ENCODE results near the gene FLNB. TPM values are rescaled to one million over a fixed set of nuclear protein-coding genes. Genes with fewer than 3 reads are reported as not detected.

FLNB gene
- total and polyA plus RNA-seq, 2 of the 13 experiments (the other 11 are each of a cell fraction or from before 2014, with no cell fraction given), result 106 to 130 TPM

DNA sequence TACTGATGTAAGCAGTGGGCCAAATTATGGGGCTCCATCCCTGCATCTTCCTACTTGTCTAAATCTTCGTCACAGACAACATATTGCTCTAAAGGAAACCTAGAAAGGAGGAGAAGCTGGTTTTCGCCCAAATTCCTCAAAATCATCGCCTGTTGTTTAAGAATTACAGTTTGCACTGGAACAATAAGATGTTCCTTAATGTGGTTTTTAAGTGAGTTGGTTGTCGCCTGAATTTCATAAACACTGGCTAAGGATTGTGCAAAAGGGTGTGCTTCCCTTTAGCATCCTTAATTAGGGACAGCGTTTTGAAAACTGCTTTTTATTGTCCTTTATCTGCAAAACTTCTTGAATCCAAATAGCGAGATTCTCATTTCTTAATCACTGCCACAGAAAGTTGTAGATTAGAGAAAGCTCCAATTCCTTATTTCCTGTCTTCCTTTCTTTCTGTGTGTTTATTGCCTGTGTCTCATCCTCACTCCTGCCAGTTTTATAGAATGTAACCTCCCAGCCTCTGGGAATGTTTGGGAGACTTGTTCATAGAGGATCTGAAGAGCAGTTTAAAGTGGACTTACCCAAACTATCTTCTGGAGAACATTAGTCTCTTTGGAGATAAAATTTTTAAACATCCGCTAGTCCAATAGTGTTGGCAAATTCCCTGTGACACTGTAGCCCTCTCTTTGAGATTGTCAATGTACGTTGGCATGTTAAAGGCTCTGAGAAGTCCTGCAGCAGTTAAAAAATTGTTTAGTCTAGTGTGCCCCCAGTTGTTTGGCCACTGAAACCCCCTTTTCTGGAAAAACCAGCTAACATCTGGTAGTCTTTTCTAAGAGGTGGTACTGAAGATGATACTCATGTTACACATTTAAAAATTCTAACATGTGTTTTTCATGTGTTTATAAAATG lies 50.4 kb downstream of the FLNB start:
- Histone ChIP-seq H3K9ac (ENCODE audit: insufficient read depth, low read depth, low read length) (peak overlapping the region; percentile 80), H3K36me3 (replicated peaks in 1 of 2; ENCODE audit: control insufficient read depth in 1 of 2, insufficient read depth in 2 of 2, low read length in 2 of 2) (peaks cover 0 to 15% of the 10 kb centered on the region in 2 experiments; a peak in 1 of 5 replicates), H4K20me1 (ENCODE audit: insufficient read depth, low read length) (peaks cover 5% of the 10 kb centered on the region; the same call in 1 of the 2 replicates), H3K27me3 (ENCODE audit: control insufficient read depth in 1 of 2, insufficient read depth in 2 of 2, low read length in 2 of 2) (no peaks in the 10 kb centered on the region; a peak in 1 of 5 replicates), H3K79me2 (ENCODE audit: insufficient read depth, low read length) (peaks cover 89% of the 10 kb centered on the region), H3K4me3 (replicated peaks in 1 of 3; ENCODE audit: insufficient read depth in 1 of 3, low read depth in 2 of 3, low read length in 3 of 3) (peak overlapping the region in 1 of 3 experiments; percentile 18; a peak in 1 of 6 replicates), H3K4me2 (ENCODE audit: low read depth, low read length) (peak overlapping the region; percentile 66), H3K27ac (ENCODE audit: extremely low read length, insufficient read depth, low read length) (peak overlapping the region; percentile 94), H2AFZ (ENCODE audit: low read length) (no peak overlapping the region), H3K4me1 (ENCODE audit: insufficient read depth, low read length) (peaks cover 95% of the 10 kb centered on the region), H3K9me3 (ENCODE audit: low read length) (no peaks in the 10 kb centered on the region)
- DNase-seq (ENCODE audit: low spot score), result no peak
- POLR2A ChIA-PET, result interaction anchor here (1.0 to 4.7 kb wide), 13 partner anchors 9 to 117 kb away, joined by 3 to 86 read pairs (median 7); partner anchors contain the start of gene FLNB
- TF ChIP-seq SAP130 (CRISPR knock-in tag; IDR thresholded peaks at IDR 0.05; ENCODE audit: low read depth), result peak; percentile 7; the same call in 1 of the 2 replicates
- no peak for TF ChIP-seq KLF15 (CRISPR knock-in tag; IDR thresholded peaks at IDR 0.05; ENCODE audit: borderline replicate concordance)
- in situ Hi-C loops (cut with HindIII; ENCODE audit: extremely low pct_ligation_motif_present, low pct_unique_long_range_greater_than_20kb) (no loop called here), intact Hi-C loops (cut with micrococcal nuclease; ENCODE audit: unreplicated experiment) (loop anchor here (2.0 to 5.0 kb wide), 2 partner anchors 36 to 52 kb away; no protein-coding TSS in a partner anchor)
- CTCF ChIA-PET (ENCODE audit: low intra/inter-chr PET ratio, low total read pairs), result no interaction called here
- TSS peak; percentile 99 for BruUV-seq (replicated peaks)
- FAIRE-seq, result no peak
- ATAC-seq, result no peak
- 76% methylated on average over 8 of the region's 8 CpGs for WGBS (ENCODE audit: low lambda C conversion rate)

DNA sequence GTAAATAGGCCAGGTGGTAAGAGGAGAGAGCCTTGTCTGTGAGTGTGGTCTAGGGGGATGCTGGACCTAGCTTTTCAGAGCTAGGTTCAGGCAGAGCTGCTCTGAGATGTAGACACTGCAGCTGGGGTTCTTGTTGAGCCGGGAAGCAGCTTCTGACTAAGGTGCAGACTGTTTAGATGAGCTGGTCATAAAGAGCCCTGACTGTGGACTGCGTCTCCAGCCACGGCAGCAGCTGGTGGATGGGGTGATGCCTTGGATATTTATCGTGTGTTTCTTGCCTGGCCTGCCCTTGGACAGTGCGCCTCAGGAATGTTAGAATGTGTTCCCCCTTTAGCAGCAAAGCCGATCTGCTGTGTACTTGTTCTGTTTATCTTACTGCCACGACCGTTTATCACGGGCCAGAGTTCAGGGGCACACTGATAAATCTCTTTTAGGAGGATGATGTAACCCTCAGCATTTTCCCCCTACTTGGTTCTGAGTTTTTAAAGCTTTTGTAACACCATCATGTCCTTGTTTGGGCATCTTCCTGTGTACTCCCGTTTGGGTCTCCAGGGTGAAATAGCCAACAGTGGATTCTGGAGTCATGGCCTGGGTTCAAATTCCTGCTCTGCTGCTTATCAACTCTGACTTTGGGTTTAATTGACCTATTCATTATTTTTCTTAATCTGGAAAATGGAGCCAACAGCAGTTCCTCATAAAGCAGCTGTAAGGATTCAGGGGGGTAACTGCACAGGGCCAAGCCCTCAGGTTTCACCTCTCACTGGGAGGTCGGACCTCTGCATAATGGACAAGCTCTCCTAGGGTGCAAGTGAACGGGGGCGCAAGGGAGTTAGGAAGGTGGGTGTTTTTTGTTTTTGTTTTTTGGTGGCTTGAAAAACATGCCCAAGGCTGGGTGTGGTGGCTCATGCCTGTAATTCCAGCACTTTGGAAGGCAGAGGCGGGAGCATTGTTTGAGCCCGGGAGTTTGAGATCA lies 51.4 kb downstream of the FLNB start:
- FAIRE-seq (peak; percentile 100), DNase-seq (ENCODE audit: low spot score) (peak; percentile 99), ATAC-seq (peak; percentile 96)
- peaks cover 1 to 15% of the 10 kb centered on the region in 2 experiments; a peak in 1 of 5 replicates for H3K36me3 ChIP-seq (replicated peaks in 1 of 2; ENCODE audit: control insufficient read depth in 1 of 2, insufficient read depth in 2 of 2, low read length in 2 of 2)
- ChIA-PET CTCF (ENCODE audit: low intra/inter-chr PET ratio, low total read pairs) (no interaction called here), POLR2A (interaction anchor here (0.7 to 4.7 kb wide), 16 partner anchors 7 to 116 kb away, joined by 3 to 86 read pairs (median 6); partner anchors contain the start of gene FLNB)
- no TSS peak for BruUV-seq (replicated peaks)
- H2AFZ ChIP-seq (ENCODE audit: low read length), result no peak overlapping the region
- peaks cover 92% of the 10 kb centered on the region for H3K4me1 ChIP-seq (ENCODE audit: insufficient read depth, low read length)
- peaks cover 5% of the 10 kb centered on the region; the same call in 1 of the 2 replicates for H4K20me1 ChIP-seq (ENCODE audit: insufficient read depth, low read length)
- H3K27ac ChIP-seq (ENCODE audit: extremely low read length, insufficient read depth, low read length), result peak overlapping the region; percentile 94
- in situ Hi-C loops (cut with HindIII; ENCODE audit: extremely low pct_ligation_motif_present, low pct_unique_long_range_greater_than_20kb) (no loop called here), intact Hi-C loops (cut with micrococcal nuclease; ENCODE audit: unreplicated experiment) (loop anchor here (2.0 to 5.0 kb wide), 2 partner anchors 37 to 51 kb away; no protein-coding TSS in a partner anchor)
- H3K9me3 ChIP-seq (ENCODE audit: low read length), result no peaks in the 10 kb centered on the region
- peak overlapping the region in 1 of 3 experiments; percentile 31; a peak in 2 of 6 replicates for H3K4me3 ChIP-seq (replicated peaks in 1 of 3; ENCODE audit: insufficient read depth in 1 of 3, low read depth in 2 of 3, low read length in 3 of 3)
- no peaks in the 10 kb centered on the region; a peak in 1 of 5 replicates for H3K27me3 ChIP-seq (ENCODE audit: control insufficient read depth in 1 of 2, insufficient read depth in 2 of 2, low read length in 2 of 2)
- H3K9ac ChIP-seq (ENCODE audit: insufficient read depth, low read depth, low read length), result peak overlapping the region; percentile 80
- 20% methylated on average over 15 of the region's 15 CpGs for WGBS (ENCODE audit: low lambda C conversion rate)
- peaks cover 89% of the 10 kb centered on the region for H3K79me2 ChIP-seq (ENCODE audit: insufficient read depth, low read length)
- peak overlapping the region; percentile 66 for H3K4me2 ChIP-seq (ENCODE audit: low read depth, low read length)
- no peak for TF ChIP-seq ZNF180 (CRISPR knock-in tag; IDR thresholded peaks at IDR 0.05; ENCODE audit: borderline replicate concordance, low read depth)
- TF ChIP-seq HIVEP1 (CRISPR knock-in tag; IDR thresholded peaks at IDR 0.05), result peak; percentile 96
- TF ChIP-seq RAD21 (CRISPR knock-in tag; IDR thresholded peaks at IDR 0.05), result peak; percentile 44; the same call in 1 of the 2 replicates
- no peak for TF ChIP-seq HES4 (CRISPR knock-in tag; IDR thresholded peaks at IDR 0.05; ENCODE audit: borderline replicate concordance)
- TF ChIP-seq, protein P1, sequence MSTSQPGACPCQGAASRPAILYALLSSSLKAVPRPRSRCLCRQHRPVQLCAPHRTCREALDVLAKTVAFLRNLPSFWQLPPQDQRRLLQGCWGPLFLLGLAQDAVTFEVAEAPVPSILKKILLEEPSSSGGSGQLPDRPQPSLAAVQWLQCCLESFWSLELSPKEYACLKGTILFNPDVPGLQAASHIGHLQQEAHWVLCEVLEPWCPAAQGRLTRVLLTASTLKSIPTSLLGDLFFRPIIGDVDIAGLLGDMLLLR (CRISPR knock-in tag; IDR thresholded peaks at IDR 0.05), result no peak
- TF ChIP-seq AHR (CRISPR knock-in tag; IDR thresholded peaks at IDR 0.05), result no peak
- TF ChIP-seq KLF12 (CRISPR knock-in tag; IDR thresholded peaks at IDR 0.05; ENCODE audit: borderline replicate concordance), result no peak
- TF ChIP-seq, protein P2, sequence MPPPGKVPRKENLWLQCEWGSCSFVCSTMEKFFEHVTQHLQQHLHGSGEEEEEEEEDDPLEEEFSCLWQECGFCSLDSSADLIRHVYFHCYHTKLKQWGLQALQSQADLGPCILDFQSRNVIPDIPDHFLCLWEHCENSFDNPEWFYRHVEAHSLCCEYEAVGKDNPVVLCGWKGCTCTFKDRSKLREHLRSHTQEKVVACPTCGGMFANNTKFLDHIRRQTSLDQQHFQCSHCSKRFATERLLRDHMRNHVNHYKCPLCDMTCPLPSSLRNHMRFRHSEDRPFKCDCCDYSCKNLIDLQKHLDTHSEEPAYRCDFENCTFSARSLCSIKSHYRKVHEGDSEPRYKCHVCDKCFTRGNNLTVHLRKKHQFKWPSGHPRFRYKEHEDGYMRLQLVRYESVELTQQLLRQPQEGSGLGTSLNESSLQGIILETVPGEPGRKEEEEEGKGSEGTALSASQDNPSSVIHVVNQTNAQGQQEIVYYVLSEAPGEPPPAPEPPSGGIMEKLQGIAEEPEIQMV (CRISPR knock-in tag; IDR thresholded peaks at IDR 0.05; ENCODE audit: low read depth), result peak; percentile 81; the same call in 1 of the 2 replicates
- TF ChIP-seq, protein P3, sequence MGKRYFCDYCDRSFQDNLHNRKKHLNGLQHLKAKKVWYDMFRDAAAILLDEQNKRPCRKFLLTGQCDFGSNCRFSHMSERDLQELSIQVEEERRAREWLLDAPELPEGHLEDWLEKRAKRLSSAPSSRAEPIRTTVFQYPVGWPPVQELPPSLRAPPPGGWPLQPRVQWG (CRISPR knock-in tag; IDR thresholded peaks at IDR 0.05; ENCODE audit: borderline replicate concordance, low read depth), result no peak
